ENCODE data around the gene TAGLN3.
"Not testable (repeated sequence)": the region's sequence is repeated elsewhere in the genome, so short reads cannot be mapped to it uniquely, and the experiment has no call there.

The TAGLN3 gene

DNA sequence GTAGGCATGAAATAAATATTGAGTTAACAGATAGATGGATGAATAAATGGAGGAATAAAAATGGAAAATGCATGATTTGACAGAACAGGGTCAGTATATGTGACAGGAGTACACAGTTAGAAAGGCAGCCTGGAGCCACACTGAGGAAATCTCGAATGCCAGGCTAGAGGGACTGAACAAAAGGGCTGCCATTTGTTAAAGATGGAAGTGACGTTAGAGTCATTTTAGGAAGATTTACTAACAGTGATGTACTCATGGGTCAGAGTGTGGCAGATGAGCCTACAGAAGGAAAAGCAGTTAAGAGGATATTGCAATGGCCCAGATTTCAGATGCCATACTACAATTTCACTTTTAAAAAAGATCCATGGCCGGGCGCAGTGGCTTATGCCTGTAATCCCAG is 28.4 kb downstream of the TAGLN3 start:
- in situ Hi-C loops (cut with MboI; ENCODE audit: low sequenced_read_pairs, unreplicated experiment) = no loop called here
- DNase-seq (ENCODE audit: low spot score) = no peak

DNA sequence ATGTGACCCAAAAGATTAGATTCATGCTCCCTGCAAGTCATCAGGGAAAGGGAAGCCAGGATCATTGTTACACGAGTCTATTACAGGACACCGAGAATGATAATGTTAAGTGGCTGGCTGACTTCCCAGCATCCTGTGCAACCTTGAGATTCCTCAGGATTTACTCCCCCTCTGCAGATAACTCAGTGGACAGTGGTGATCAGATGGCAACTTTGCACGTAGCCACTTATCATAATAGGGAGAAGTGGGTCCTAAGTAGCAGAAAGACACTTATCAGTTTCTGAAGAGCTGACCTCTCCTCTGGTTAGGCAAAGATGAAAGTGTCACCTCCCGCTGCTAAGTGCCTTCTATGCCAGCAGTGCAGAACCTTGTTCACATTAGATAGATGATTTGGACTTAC is 29.1 kb downstream of the TAGLN3 start:
- TF ChIP-seq, protein P1, sequence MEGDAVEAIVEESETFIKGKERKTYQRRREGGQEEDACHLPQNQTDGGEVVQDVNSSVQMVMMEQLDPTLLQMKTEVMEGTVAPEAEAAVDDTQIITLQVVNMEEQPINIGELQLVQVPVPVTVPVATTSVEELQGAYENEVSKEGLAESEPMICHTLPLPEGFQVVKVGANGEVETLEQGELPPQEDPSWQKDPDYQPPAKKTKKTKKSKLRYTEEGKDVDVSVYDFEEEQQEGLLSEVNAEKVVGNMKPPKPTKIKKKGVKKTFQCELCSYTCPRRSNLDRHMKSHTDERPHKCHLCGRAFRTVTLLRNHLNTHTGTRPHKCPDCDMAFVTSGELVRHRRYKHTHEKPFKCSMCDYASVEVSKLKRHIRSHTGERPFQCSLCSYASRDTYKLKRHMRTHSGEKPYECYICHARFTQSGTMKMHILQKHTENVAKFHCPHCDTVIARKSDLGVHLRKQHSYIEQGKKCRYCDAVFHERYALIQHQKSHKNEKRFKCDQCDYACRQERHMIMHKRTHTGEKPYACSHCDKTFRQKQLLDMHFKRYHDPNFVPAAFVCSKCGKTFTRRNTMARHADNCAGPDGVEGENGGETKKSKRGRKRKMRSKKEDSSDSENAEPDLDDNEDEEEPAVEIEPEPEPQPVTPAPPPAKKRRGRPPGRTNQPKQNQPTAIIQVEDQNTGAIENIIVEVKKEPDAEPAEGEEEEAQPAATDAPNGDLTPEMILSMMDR (IDR thresholded peaks at IDR 0.05; ENCODE audit: borderline replicate concordance, control extremely low read depth, extremely low read depth, insufficient read depth, missing control alignments) = no peak
- in situ Hi-C loops (cut with MboI; ENCODE audit: low sequenced_read_pairs, unreplicated experiment) = no loop called here
- no peak for DNase-seq (ENCODE audit: low spot score)

More for the DNA sequence above, 28.4 kb downstream of the TAGLN3 start:
- TF ChIP-seq, protein P1 (IDR thresholded peaks at IDR 0.05; ENCODE audit: borderline replicate concordance, control extremely low read depth, extremely low read depth, insufficient read depth, missing control alignments) = no peak

DNA sequence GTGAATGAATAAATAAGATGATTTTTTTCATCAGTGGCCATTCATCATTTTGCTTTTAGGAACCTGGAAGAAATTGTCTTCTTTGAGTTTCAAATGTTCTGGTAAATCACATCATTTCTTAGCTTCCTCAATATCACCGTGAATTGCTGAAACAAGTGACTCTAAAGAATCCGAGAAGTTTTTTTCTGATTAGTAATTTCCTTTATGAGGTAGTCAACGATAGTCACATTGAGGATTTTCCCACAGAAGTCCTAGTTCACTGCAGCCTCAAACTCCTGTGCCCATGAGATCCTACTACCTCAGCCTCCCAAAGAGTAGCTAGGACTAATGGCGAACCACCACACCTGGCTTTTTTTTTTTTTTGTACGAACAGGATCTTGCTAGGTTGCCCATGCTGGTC is 32.2 kb downstream of the TAGLN3 start:
- no peak for DNase-seq (ENCODE audit: low spot score)
- in situ Hi-C loops (cut with MboI; ENCODE audit: low sequenced_read_pairs, unreplicated experiment) = no loop called here
- TF ChIP-seq, protein P1 (IDR thresholded peaks at IDR 0.05; ENCODE audit: borderline replicate concordance, control extremely low read depth, extremely low read depth, insufficient read depth, missing control alignments) = no peak

DNA sequence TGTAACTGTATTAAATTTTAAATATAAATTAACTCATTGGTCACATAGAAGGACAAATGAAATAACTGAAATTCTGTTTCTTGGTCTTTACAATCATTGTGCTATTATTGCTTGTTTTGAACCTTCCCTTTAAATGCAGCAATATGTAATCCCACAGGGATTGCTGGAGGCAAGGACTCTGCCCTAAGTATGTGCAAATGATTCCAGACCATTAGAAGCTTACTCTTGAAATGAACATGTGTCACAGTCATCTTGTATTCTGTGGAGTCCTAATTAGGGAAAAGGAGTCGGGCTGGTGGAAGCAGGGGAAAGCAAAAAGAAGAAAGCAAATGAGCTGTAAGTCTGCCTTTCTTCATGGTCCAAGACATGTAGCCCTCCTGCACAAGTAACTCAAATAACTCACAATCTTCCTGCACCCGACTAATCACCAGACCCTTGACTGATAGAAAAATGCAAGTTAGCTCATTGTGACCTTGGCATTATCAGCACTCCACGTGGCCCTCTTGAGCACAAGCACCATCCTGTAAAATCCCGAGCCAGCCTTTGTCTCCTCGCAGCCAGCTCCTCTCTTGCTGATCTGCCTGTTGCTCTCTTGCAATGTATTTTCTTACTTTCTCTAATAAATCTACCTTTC is 33.5 kb downstream of the TAGLN3 start:
- no peak for DNase-seq (ENCODE audit: low spot score)
- in situ Hi-C loops (cut with MboI; ENCODE audit: low sequenced_read_pairs, unreplicated experiment) = no loop called here
- TF ChIP-seq, protein P1 (IDR thresholded peaks at IDR 0.05; ENCODE audit: borderline replicate concordance, control extremely low read depth, extremely low read depth, insufficient read depth, missing control alignments) = no peak

DNA sequence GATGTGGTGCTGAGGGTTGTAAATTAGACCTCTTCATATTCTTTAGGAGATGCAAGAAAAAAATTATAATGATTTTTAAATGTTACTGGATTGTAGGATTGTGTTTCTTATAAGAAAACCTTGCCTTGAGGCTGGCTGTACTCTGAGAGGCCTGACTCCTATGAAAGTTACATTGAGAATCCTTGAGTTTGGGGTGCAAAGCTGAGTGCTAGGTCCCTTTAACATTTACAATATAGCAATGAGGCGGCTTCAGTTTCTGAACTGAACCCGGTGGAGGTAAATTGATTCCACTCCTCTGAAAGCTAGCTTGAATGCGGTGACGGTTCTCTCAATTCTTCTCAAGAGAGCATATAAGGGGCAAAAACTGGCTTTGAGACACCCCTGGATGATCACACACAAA is 35.7 kb downstream of the TAGLN3 start, which contains the start of gene TMPRSS7:
Gene TMPRSS7, plus strand, starts transcription at position 301 of the 400 bp plus-strand sequence. CDS start 110 bp downstream, outside the sequence.
- DNase-seq (ENCODE audit: low spot score) = no peak
- TF ChIP-seq, protein P1 (IDR thresholded peaks at IDR 0.05; ENCODE audit: borderline replicate concordance, control extremely low read depth, extremely low read depth, insufficient read depth, missing control alignments) = no peak
- in situ Hi-C loops (cut with MboI; ENCODE audit: low sequenced_read_pairs, unreplicated experiment) = no loop called here

DNA sequence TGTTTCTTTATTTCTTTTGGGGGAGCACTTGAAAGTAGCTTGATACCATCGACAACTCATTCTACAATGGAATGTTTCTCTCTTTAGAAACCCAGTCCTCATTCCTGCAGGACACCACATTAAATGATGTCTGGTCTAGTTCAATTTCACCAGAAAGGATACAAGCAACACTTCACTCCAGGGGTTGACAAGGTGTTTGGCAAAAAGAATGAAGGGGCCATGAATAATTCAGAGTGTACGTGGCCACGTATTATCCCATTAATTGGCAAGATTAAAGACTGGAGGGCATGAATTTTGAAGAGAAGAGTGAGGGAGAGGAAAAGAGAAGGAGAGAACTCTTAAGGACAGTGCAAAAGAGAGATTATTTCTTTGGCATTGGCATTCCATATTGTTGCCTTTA is 36.5 kb downstream of the TAGLN3 start:
- no peak for DNase-seq (ENCODE audit: low spot score)
- TF ChIP-seq, protein P1 (IDR thresholded peaks at IDR 0.05; ENCODE audit: borderline replicate concordance, control extremely low read depth, extremely low read depth, insufficient read depth, missing control alignments) = no peak
- in situ Hi-C loops (cut with MboI; ENCODE audit: low sequenced_read_pairs, unreplicated experiment) = no loop called here

DNA sequence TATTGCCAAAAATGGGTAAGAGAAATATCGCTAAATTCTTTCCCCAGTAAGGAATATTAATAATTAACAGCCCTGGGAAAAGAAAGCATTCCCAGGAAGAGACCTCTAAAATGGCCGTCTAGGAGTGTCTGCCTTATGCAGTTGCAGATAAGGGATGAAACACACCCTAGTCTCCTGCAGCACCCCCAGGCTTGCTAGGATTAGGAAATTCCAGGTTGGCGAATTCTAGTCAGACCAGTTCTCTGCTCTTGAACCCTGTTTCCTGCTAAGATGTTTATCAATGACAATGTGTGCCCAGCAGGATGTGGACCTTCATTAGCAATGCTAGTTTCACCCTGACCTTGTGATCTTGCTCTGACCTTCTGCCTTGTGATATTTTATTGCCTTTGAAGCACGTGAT is 38.5 kb downstream of the TAGLN3 start:
- DNase-seq (ENCODE audit: low spot score); in situ Hi-C loops (cut with MboI; ENCODE audit: low sequenced_read_pairs, unreplicated experiment): not testable (repeated sequence)

All from GM13976 (cell line).